Panc1 (cell line): Measurements from ENCODE around the gene KLHL30. TPM values are rescaled to one million over a fixed set of nuclear protein-coding genes. Genes with fewer than 3 reads are reported as not detected.

Experiments
- ATAC-seq: fragments of 200-7000 bp; cut with Tn5 transposase; 2 replicates; pipeline ENCODE4 v1.9.1; 2020; ENCODE audit warnings: mild to moderate bottlenecking, moderate library complexity
- BruUV-seq: library from RNA; stranded (reverse); fragments of 400-500 nt; replicated peaks from 2 replicates; lab custom pipeline; 2021; lab: Mats Ljungman, UMichigan
- CTCF ChIA-PET: fragments of 300-600 bp; sonication (Branson Sonifier 250); formaldehyde crosslinking; loops from one replicate; lab custom pipeline; 2022; ENCODE audit warnings: antibody characterized with exemption; lab: Charles Lee
- POLR2A ChIA-PET: fragments of 300-600 bp; sonication (Branson Sonifier 250); formaldehyde crosslinking; loops from one replicate; lab custom pipeline; 2022; ENCODE audit warnings: antibody characterized with exemption; lab: Charles Lee
- DNase-seq: peaks from one replicate; pipeline ENCODE4 v3.0.0-alpha.2; 2010; ENCODE audit warnings: low read depth, low spot score
- H3K27ac ChIP-seq: 2 replicates; pipeline ENCODE4 v1.5.1; 2011; ENCODE audit warnings: mild to moderate bottlenecking, low read length, inconsistent platforms
- H3K27me3 ChIP-seq: fragments of 200-500 bp; sonication (Bioruptor generic); 2 replicates; pipeline ENCODE4 v1.6.0; 2014; ENCODE audit warnings: low read length, inconsistent platforms; ENCODE audit not compliant: control insufficient read depth, insufficient read depth
- H3K36me3 ChIP-seq: fragments of 200-500 bp; sonication (Bioruptor generic); 2 replicates; pipeline ENCODE4 v1.5.1; 2014; ENCODE audit warnings: inconsistent platforms, mild to moderate bottlenecking, low read length, moderate library complexity; ENCODE audit not compliant: control insufficient read depth, insufficient read depth
- H3K4me1 ChIP-seq: 2 replicates; pipeline ENCODE4 v1.5.1; 2011; ENCODE audit warnings: inconsistent platforms, mild to moderate bottlenecking, low read length, moderate library complexity; ENCODE audit not compliant: control insufficient read depth, insufficient read depth
- H3K4me3 ChIP-seq, 2 experiments: 2 replicates each; pipeline ENCODE4 v1.5.1; 2011 to 2012; ENCODE audit warnings: low read depth in 2 of 2, low read length in 2 of 2, mild to moderate bottlenecking in 2 of 2, inconsistent platforms in 1 of 2, moderate library complexity in 1 of 2
- H3K9me3 ChIP-seq: fragments of 200-500 bp; sonication (Bioruptor generic); 2 replicates; pipeline ENCODE4 v1.5.1; 2014; ENCODE audit warnings: low read depth, mild to moderate bottlenecking, inconsistent platforms, low read length, moderate library complexity; ENCODE audit not compliant: control insufficient read depth, insufficient read depth
- CTCF ChIP-seq: fragments of 450-650 bp; IDR thresholded peaks from 2 replicates; pipeline ENCODE4 v1.5.1; 2017; ENCODE audit warnings: mild to moderate bottlenecking
- REST ChIP-seq, 2 experiments: IDR thresholded peaks; 2 replicates each; pipeline ENCODE4 v1.6.1; 2011 to 2012; ENCODE audit warnings: low read depth in 2 of 2, control low read depth in 1 of 2, low read length in 1 of 2, mild to moderate bottlenecking in 1 of 2, moderate library complexity in 1 of 2; ENCODE audit not compliant: insufficient read depth in 1 of 2
- SIN3A ChIP-seq: IDR thresholded peaks from 2 replicates; pipeline ENCODE4 v1.6.1; 2012; ENCODE audit warnings: low read depth, mild to moderate bottlenecking, low read length, moderate library complexity, borderline replicate concordance; ENCODE audit not compliant: insufficient read depth
- TCF7L2 ChIP-seq: IDR thresholded peaks from 2 replicates; pipeline ENCODE4 v1.6.1; 2011; ENCODE audit warnings: mild to moderate bottlenecking, low read depth, low read length, inconsistent platforms
- in situ Hi-C: cut with HindIII; loops from 2 replicates; pipeline ENCODE4 v1.10.0; 2016; ENCODE audit warnings: low sequenced_read_pairs, low pct_unique_long_range_greater_than_20kb
- intact Hi-C: fragments of 100-400 bp; cut with micrococcal nuclease; formaldehyde crosslinking; loops from one replicate; pipeline ENCODE4 v1.10.0; 2022; ENCODE audit not compliant: unreplicated experiment
- total RNA-seq: library from RNA; stranded (reverse); gene quantifications from one replicate; pipeline ENCODE4 v1.2.1, GENCODE V29; 2021; ENCODE audit not compliant: unreplicated experiment

The KLHL30 gene
- total RNA-seq, 1 experiment from 2014 or later: 0.26 TPM

DNA sequence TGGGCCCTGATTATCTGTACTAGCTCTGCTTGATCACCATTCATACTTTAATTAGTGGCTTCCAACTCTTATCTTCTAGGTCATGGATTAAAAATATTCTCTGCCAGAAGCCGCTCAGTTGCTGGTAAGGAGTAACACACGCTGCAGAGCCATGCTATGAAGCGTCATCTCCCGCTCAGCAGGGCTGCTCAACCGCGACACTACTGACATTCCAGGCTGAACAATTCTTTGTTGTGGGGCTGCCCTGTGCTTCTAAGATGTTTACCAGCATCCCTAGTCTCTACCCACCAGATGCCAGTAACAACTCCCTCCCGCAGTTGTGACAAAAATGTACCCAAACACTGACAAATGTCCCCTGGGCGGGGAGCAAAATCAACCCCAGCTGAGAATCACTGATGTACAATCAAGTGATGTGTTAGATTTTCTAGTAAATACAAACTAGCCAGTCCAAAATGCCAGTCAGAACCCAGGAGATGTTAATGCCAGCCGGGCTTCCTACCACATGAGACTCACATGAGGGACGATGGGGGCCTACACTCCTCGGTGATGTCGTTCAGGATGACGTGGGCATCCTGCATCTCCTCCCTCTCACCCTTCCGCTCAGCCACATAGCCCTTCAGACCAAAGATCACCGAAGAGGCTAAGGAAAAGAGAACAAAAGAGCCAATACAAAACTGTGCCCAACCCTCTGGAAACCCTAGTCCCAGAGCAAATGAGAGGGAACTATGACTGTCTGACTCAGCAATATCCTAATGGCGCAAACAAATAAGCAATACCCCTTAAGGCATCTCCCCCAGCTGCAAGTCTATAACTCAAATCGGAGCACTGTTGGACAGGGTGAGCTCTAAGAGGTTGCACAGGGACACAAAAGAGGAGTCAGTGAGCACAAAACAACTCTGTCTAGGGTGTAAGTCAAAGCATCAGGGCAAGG is 49.4 kb downstream of the KLHL30 start:
- CTCF ChIA-PET: no interaction called here
- H3K36me3 ChIP-seq: peaks cover 40% of the 10 kb centered on the region
- in situ Hi-C loops: no loop called here

GRCh38 chr2:238190445-238190844 is 52.0 kb downstream of the KLHL30 start:
- Histone ChIP-seq H3K9me3 (no peaks in the 10 kb centered on the region), H3K36me3 (peaks cover 49% of the 10 kb centered on the region), H3K27ac (no peak overlapping the region), H3K27me3 (no peaks in the 10 kb centered on the region), H3K4me3 (no peak overlapping the region), H3K4me1 (no peaks in the 10 kb centered on the region)
- in situ Hi-C loops (no loop called here), intact Hi-C loops (no loop called here)
- TF ChIP-seq TCF7L2 (no peak), CTCF (no peak), REST (IDR thresholded peaks at IDR 0.05; ENCODE audit: insufficient read depth in 1 of 2, low read depth in 2 of 2, low read length in 1 of 2) (no peak)
- POLR2A ChIA-PET: no interaction called here
- DNase-seq (no peak), ATAC-seq (no peak)
- CTCF ChIA-PET: interaction anchor here (0.6 kb wide), 1 partner anchor 162 kb away, joined by 6 read pairs; no protein-coding TSS in a partner anchor
- no TSS peak for BruUV-seq

More for the DNA sequence above, 49.4 kb downstream of the KLHL30 start:
- intact Hi-C loops: no loop called here
- POLR2A ChIA-PET: no interaction called here
- H3K27ac ChIP-seq: no peak overlapping the region
- BruUV-seq: no TSS peak
- ATAC-seq: no peak
- no peaks in the 10 kb centered on the region for H3K9me3 ChIP-seq
- no peak for DNase-seq
- H3K4me1 ChIP-seq: no peaks in the 10 kb centered on the region
- H3K27me3 ChIP-seq: no peaks in the 10 kb centered on the region
- no peak overlapping the region for H3K4me3 ChIP-seq
- TF ChIP-seq CTCF: no peak
- no peak for TF ChIP-seq SIN3A
- no peak for TF ChIP-seq REST (IDR thresholded peaks at IDR 0.05; ENCODE audit: insufficient read depth in 1 of 2, low read depth in 2 of 2, low read length in 1 of 2)
- TF ChIP-seq TCF7L2: no peak
